Ectodermal cell (in vitro differentiated cells): ENCODE results near the gene HOXD4.

Source experiments
- H3K27ac ChIP-seq: 2 replicates; pipeline ENCODE4 v1.7.0; 2013; ENCODE audit warnings: mild to moderate bottlenecking, low read depth, low read length; ENCODE audit not compliant: insufficient read depth, poor library complexity, severe bottlenecking
- H3K27me3 ChIP-seq: 2 replicates; pipeline ENCODE4 v1.7.0; 2013; ENCODE audit warnings: mild to moderate bottlenecking, low read length; ENCODE audit not compliant: insufficient read depth, control insufficient read depth, poor library complexity, severe bottlenecking
- H3K36me3 ChIP-seq: one replicate; pipeline ENCODE4 v1.7.0; 2013; ENCODE audit warnings: low read length; ENCODE audit not compliant: control insufficient read depth, insufficient read depth
- H3K4me1 ChIP-seq: one replicate; pipeline ENCODE4 v1.7.0; 2013; ENCODE audit warnings: low read length; ENCODE audit not compliant: control insufficient read depth, insufficient read depth
- H3K4me3 ChIP-seq: 2 replicates; pipeline ENCODE4 v1.7.0; 2013; ENCODE audit warnings: low read depth, low read length, control low read depth; ENCODE audit not compliant: insufficient read depth
- H3K9me3 ChIP-seq: 2 replicates; pipeline ENCODE4 v1.7.0; 2013; ENCODE audit warnings: mild to moderate bottlenecking, low read length, moderate library complexity; ENCODE audit not compliant: control insufficient read depth
- WGBS, 2 experiments: methylation state at CpG; one replicate each; pipeline ENCODE4 v1.1.7; 2013; ENCODE audit warnings: missing lambda C conversion rate in 2 of 2; 5-methylcytosine and 5-hydroxymethylcytosine counted together

HOXD4 gene

GRCh38 chr2:176128172-176128981 lies 23.0 kb upstream of the HOXD4 start:
- no peaks in the 10 kb centered on the region for H3K9me3 ChIP-seq
- no peak overlapping the region for H3K27ac ChIP-seq
- WGBS, 2 experiments, result 3 to 5% methylated on average over 47 to 49 of the region's 49 CpGs
- H3K4me3 ChIP-seq, result no peak overlapping the region
- peaks cover 100% of the 10 kb centered on the region for H3K27me3 ChIP-seq
- peaks cover 4% of the 10 kb centered on the region for H3K4me1 ChIP-seq
- no peaks in the 10 kb centered on the region for H3K36me3 ChIP-seq

- Histone ChIP-seq H3K27me3 (peaks cover 100% of the 10 kb centered on the region), H3K4me1 (peaks cover 4% of the 10 kb centered on the region), H3K36me3 (no peaks in the 10 kb centered on the region), H3K9me3 (no peaks in the 10 kb centered on the region), H3K27ac (no peak within 1 kb of the TSS), H3K4me3 (peak within 1 kb of the TSS; percentile 9)
- 1% methylated on average over 64 of the region's 64 CpGs for WGBS, 2 experiments
These were observed 22.2 kb upstream of the HOXD4 start, which contains the start of gene HOXD8 for GRCh38 chr2:176128982-176129796. Gene HOXD8, plus strand, starts transcription at chr2:176129705. Its CDS starts 662 bp downstream, at chr2:176130367.

GRCh38 chr2:176129813-176130146 lies 21.6 kb upstream of the HOXD4 start:
- no peaks in the 10 kb centered on the region for H3K36me3 ChIP-seq
- 0 to 1% methylated on average over 43 of the region's 43 CpGs for WGBS, 2 experiments
- H3K27ac ChIP-seq, result no peak overlapping the region
- H3K4me1 ChIP-seq, result peaks cover 4% of the 10 kb centered on the region
- no peaks in the 10 kb centered on the region for H3K9me3 ChIP-seq
- peaks cover 100% of the 10 kb centered on the region for H3K27me3 ChIP-seq
- H3K4me3 ChIP-seq, result peak overlapping the region; percentile 9

- Histone ChIP-seq H3K4me3 (peak overlapping the region; percentile 9), H3K27me3 (peaks cover 100% of the 10 kb centered on the region), H3K27ac (no peak overlapping the region), H3K36me3 (no peaks in the 10 kb centered on the region), H3K4me1 (peaks cover 4% of the 10 kb centered on the region), H3K9me3 (no peaks in the 10 kb centered on the region)
- WGBS, 2 experiments, result 1% methylated on average over 100 of the region's 100 CpGs
These were observed 21.0 kb upstream of the HOXD4 start for GRCh38 chr2:176130147-176130956.

GRCh38 chr2:176130957-176131847 lies 20.1 kb upstream of the HOXD4 start:
- H3K4me3 ChIP-seq, result no peak overlapping the region
- 20 to 22% methylated on average over 13 to 14 of the region's 15 CpGs for WGBS, 2 experiments
- peaks cover 4% of the 10 kb centered on the region for H3K4me1 ChIP-seq
- H3K27me3 ChIP-seq, result peaks cover 100% of the 10 kb centered on the region
- no peaks in the 10 kb centered on the region for H3K9me3 ChIP-seq
- no peak overlapping the region for H3K27ac ChIP-seq
- H3K36me3 ChIP-seq, result no peaks in the 10 kb centered on the region

GRCh38 chr2:176131848-176132158 lies 19.5 kb upstream of the HOXD4 start:
- Histone ChIP-seq H3K9me3 (no peaks in the 10 kb centered on the region), H3K4me1 (peaks cover 4% of the 10 kb centered on the region), H3K27me3 (peaks cover 100% of the 10 kb centered on the region), H3K4me3 (no peak overlapping the region), H3K36me3 (no peaks in the 10 kb centered on the region), H3K27ac (no peak overlapping the region)
- WGBS, 2 experiments, result 34 to 36% methylated on average over 3 of the region's 4 CpGs

GRCh38 chr2:176132205-176133171 lies 18.9 kb upstream of the HOXD4 start:
- Histone ChIP-seq H3K9me3 (no peaks in the 10 kb centered on the region), H3K27ac (no peak overlapping the region), H3K27me3 (peaks cover 100% of the 10 kb centered on the region), H3K4me1 (peaks cover 4% of the 10 kb centered on the region), H3K4me3 (no peak overlapping the region), H3K36me3 (no peaks in the 10 kb centered on the region)
- WGBS, 2 experiments, result 5% methylated on average over 33 of the region's 33 CpGs

GRCh38 chr2:176133389-176133788 lies 18.0 kb upstream of the HOXD4 start:
- Histone ChIP-seq H3K9me3 (no peaks in the 10 kb centered on the region), H3K4me1 (peaks cover 4% of the 10 kb centered on the region), H3K27ac (no peak overlapping the region), H3K27me3 (peaks cover 100% of the 10 kb centered on the region), H3K36me3 (no peaks in the 10 kb centered on the region), H3K4me3 (no peak overlapping the region)

GRCh38 chr2:176134035-176134434 lies 17.3 kb upstream of the HOXD4 start:
- H3K36me3 ChIP-seq, result no peaks in the 10 kb centered on the region
- H3K27me3 ChIP-seq, result peaks cover 100% of the 10 kb centered on the region
- H3K4me1 ChIP-seq, result peaks cover 4% of the 10 kb centered on the region
- H3K27ac ChIP-seq, result no peak overlapping the region
- WGBS, 2 experiments, result 7 to 8% methylated on average over 4 of the region's 4 CpGs
- H3K4me3 ChIP-seq, result no peak overlapping the region
- H3K9me3 ChIP-seq, result no peaks in the 10 kb centered on the region
